Stomach (tissue), 4 donors: ENCODE measurements around the gene ELN.

Experiments used
- CTCF ChIP-seq, 7 experiments: fragments of 450-650 bp in 4 of 7; fragments of 200-600 bp in 3 of 7; sonication (generic) in 3 of 7; IDR thresholded peaks; one replicate each; pipeline ENCODE4 v1.5.1; 2016 to 2019; ENCODE audit warnings: antibody characterized with exemption in 7 of 7, control low read depth in 2 of 7, mild to moderate bottlenecking in 1 of 7
- POLR2A ChIP-seq, 4 donors: fragments of 450-650 bp; IDR thresholded peaks; one replicate each; pipeline ENCODE4 v1.6.1; 2016; ENCODE audit warnings: antibody characterized with exemption in 4 of 4, control low read depth in 2 of 4, mild to moderate bottlenecking in 1 of 4, moderate library complexity in 1 of 4
- POLR2AphosphoS5 ChIP-seq, 3 donors: sonication (generic); formaldehyde crosslinking; IDR thresholded peaks; one replicate each; pipeline ENCODE4 v1.6.1; 2016; ENCODE audit warnings: antibody characterized with exemption in 3 of 3

GRCh38 chr7:74069086-74069541 lies 41.1 kb downstream of the ELN start:
- TF ChIP-seq CTCF (IDR thresholded peaks at IDR 0.05) (no peak), POLR2A (IDR thresholded peaks at IDR 0.05) (no peak), POLR2AphosphoS5 (IDR thresholded peaks at IDR 0.05) (no peak)
